Measurements from ENCODE around the gene ZNF655. TPM values are rescaled to one million over a fixed set of nuclear protein-coding genes. Genes with fewer than 3 reads are reported as not detected.
"Not testable (repeated sequence)": the region's sequence is repeated elsewhere in the genome, so short reads cannot be mapped to it uniquely, and the experiment has no call there.

Gene ZNF655
- total RNA-seq, 1 donor from 2014 or later, result 48.0 TPM

- Histone ChIP-seq H3K27me3 (ENCODE audit: control insufficient read depth, insufficient read depth, low read length) (no peaks in the 10 kb centered on the region), H3K36me3 (ENCODE audit: control insufficient read depth, insufficient read depth, low read length) (no peaks in the 10 kb centered on the region), H3K4me3 (ENCODE audit: low read depth, low read length) (peak overlapping the region; percentile 32)
- no peak for DNase-seq (ENCODE audit: low read depth)
- TF ChIP-seq, protein P1, sequence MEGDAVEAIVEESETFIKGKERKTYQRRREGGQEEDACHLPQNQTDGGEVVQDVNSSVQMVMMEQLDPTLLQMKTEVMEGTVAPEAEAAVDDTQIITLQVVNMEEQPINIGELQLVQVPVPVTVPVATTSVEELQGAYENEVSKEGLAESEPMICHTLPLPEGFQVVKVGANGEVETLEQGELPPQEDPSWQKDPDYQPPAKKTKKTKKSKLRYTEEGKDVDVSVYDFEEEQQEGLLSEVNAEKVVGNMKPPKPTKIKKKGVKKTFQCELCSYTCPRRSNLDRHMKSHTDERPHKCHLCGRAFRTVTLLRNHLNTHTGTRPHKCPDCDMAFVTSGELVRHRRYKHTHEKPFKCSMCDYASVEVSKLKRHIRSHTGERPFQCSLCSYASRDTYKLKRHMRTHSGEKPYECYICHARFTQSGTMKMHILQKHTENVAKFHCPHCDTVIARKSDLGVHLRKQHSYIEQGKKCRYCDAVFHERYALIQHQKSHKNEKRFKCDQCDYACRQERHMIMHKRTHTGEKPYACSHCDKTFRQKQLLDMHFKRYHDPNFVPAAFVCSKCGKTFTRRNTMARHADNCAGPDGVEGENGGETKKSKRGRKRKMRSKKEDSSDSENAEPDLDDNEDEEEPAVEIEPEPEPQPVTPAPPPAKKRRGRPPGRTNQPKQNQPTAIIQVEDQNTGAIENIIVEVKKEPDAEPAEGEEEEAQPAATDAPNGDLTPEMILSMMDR (IDR thresholded peaks at IDR 0.05; ENCODE audit: insufficient read depth, low read length, poor library complexity, severe bottlenecking), result peak; percentile 48
Observed at GRCh38 chr7:99579956-99580777, 21.7 kb downstream of the ZNF655 start.

DNA sequence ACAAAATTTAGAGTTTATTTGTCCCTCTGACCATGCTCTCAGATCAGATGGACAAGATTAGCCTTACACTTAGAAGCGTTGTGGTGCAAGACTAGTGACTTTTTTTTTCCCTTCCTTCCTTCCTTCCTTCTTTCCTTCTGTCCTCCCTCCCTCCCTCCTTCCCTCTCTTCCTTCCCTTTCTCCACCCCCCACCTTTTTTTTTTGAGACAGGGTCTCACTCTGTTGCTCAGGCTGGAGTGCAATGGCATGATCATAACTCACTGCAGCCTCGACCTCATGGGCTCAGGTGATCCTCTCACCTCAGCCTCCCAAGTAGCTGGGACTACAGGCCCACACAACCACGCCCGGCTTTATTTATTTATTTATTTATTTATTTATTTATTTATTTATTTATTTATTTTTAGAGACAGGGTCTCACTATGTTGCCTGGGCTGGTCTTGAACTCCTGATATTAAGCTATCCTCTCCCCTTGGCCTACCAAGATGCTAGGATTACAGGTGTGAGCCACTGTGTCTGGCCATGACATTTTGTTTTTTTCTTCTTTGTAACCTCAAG is 22.4 kb downstream of the ZNF655 start:
- H3K27me3 ChIP-seq (ENCODE audit: control insufficient read depth, insufficient read depth, low read length); H3K36me3 ChIP-seq (ENCODE audit: control insufficient read depth, insufficient read depth, low read length); DNase-seq (ENCODE audit: low read depth): not testable (repeated sequence)
- peak overlapping the region; percentile 32 for H3K4me3 ChIP-seq (ENCODE audit: low read depth, low read length)

DNA sequence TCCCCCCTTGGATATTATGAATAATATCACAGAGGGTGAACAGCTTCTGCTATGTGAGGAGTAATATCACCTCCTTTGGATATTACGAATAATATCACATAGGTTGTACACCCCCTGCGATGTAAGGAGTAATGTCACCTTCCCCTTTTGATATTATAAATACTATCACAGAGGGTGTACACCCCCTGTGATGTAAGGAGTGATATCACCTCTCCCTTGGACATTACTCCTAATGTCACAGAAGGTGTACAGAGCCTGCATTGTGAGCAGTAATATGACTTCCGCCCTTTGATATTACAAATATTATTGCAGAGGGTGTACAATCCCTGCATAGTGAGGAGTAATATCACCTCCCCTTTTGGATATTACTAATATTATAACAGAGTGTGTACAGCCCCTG is 30.4 kb downstream of the ZNF655 start:
- no peaks in the 10 kb centered on the region for H3K36me3 ChIP-seq (ENCODE audit: control insufficient read depth, insufficient read depth, low read length)
- DNase-seq (ENCODE audit: low read depth), result no peak
- TF ChIP-seq, protein P1 (IDR thresholded peaks at IDR 0.05; ENCODE audit: insufficient read depth, low read length, poor library complexity, severe bottlenecking), result no peak
- H3K4me3 ChIP-seq (ENCODE audit: low read depth, low read length), result no peak overlapping the region
- no peaks in the 10 kb centered on the region for H3K27me3 ChIP-seq (ENCODE audit: control insufficient read depth, insufficient read depth, low read length)

GRCh38 chr7:99594948-99595745 is 36.7 kb downstream of the ZNF655 start:
- H3K36me3 ChIP-seq (ENCODE audit: control insufficient read depth, insufficient read depth, low read length), result no peaks in the 10 kb centered on the region
- TF ChIP-seq, protein P1 (IDR thresholded peaks at IDR 0.05; ENCODE audit: insufficient read depth, low read length, poor library complexity, severe bottlenecking), result no peak
- no peaks in the 10 kb centered on the region for H3K27me3 ChIP-seq (ENCODE audit: control insufficient read depth, insufficient read depth, low read length)
- no peak for DNase-seq (ENCODE audit: low read depth)
- H3K4me3 ChIP-seq (ENCODE audit: low read depth, low read length), result no peak overlapping the region

GRCh38 chr7:99596408-99596955 is 38.0 kb downstream of the ZNF655 start:
- no peak for DNase-seq (ENCODE audit: low read depth)
- no peaks in the 10 kb centered on the region for H3K27me3 ChIP-seq (ENCODE audit: control insufficient read depth, insufficient read depth, low read length)
- no peak overlapping the region for H3K4me3 ChIP-seq (ENCODE audit: low read depth, low read length)
- TF ChIP-seq, protein P1 (IDR thresholded peaks at IDR 0.05; ENCODE audit: insufficient read depth, low read length, poor library complexity, severe bottlenecking), result no peak
- H3K36me3 ChIP-seq (ENCODE audit: control insufficient read depth, insufficient read depth, low read length), result no peaks in the 10 kb centered on the region
